Chondrocyte (in vitro differentiated cells): ENCODE measurements around the gene MANBA. TPM values are rescaled to one million over a fixed set of nuclear protein-coding genes. Genes with fewer than 3 reads are reported as not detected.

ENCODE experiments used
- DNase-seq: peaks from one replicate; pipeline ENCODE4 v3.0.0; 2021; ENCODE audit warnings: mixed read lengths, low spot score
- H3K27ac Mint-ChIP-seq: one replicate; pipeline ENCODE4 v1.8.0; 2021; ENCODE audit warnings: mild to moderate bottlenecking, moderate library complexity, mixed read lengths; ENCODE audit not compliant: unreplicated experiment
- H3K27me3 Mint-ChIP-seq: 2 replicates; pipeline ENCODE4 v1.8.0; 2021; ENCODE audit warnings: low read depth, mixed read lengths
- H3K36me3 Mint-ChIP-seq: 2 replicates; pipeline ENCODE4 v1.8.0; 2021; ENCODE audit warnings: low read depth, mixed read lengths
- H3K4me1 Mint-ChIP-seq: 2 replicates; pipeline ENCODE4 v1.8.0; 2021; ENCODE audit warnings: low read depth, mild to moderate bottlenecking, mixed read lengths
- H3K4me3 Mint-ChIP-seq: one replicate; pipeline ENCODE4 v1.8.0; 2021; ENCODE audit warnings: mild to moderate bottlenecking, moderate library complexity, mixed read lengths; ENCODE audit not compliant: unreplicated experiment
- H3K9me3 Mint-ChIP-seq: 2 replicates; pipeline ENCODE4 v1.8.0; 2021; ENCODE audit warnings: low read depth, mixed read lengths
- CTCF ChIP-seq: fragments of 200-600 bp; sonication (generic); IDR thresholded peaks from 2 replicates; pipeline ENCODE4 v1.5.0; 2021; ENCODE audit warnings: antibody characterized with exemption, mild to moderate bottlenecking, moderate library complexity
- total RNA-seq: library from RNA; stranded (reverse); gene quantifications from 3 replicates; pipeline ENCODE4 v1.2.1, GENCODE V29; 2021

The MANBA gene
- total RNA-seq, 1 donor from 2014 or later = 36.9 TPM

GRCh38 chr4:102608190-102608589 lies 152.6 kb downstream of the MANBA start:
- H3K4me1 Mint-ChIP-seq = peaks cover 7% of the 10 kb centered on the region
- H3K4me3 Mint-ChIP-seq = no peak overlapping the region
- H3K36me3 Mint-ChIP-seq = peaks cover 30% of the 10 kb centered on the region
- H3K9me3 Mint-ChIP-seq = no peaks in the 10 kb centered on the region
- no peaks in the 10 kb centered on the region for H3K27me3 Mint-ChIP-seq
- no peak overlapping the region for H3K27ac Mint-ChIP-seq
- DNase-seq = no peak
- no peak for TF ChIP-seq CTCF

GRCh38 chr4:102606846-102607450 lies 153.8 kb downstream of the MANBA start:
- DNase-seq = no peak
- no peaks in the 10 kb centered on the region for H3K27me3 Mint-ChIP-seq
- H3K36me3 Mint-ChIP-seq = peaks cover 26% of the 10 kb centered on the region
- no peak for TF ChIP-seq CTCF
- H3K4me1 Mint-ChIP-seq = peaks cover 7% of the 10 kb centered on the region
- no peak overlapping the region for H3K27ac Mint-ChIP-seq
- no peak overlapping the region for H3K4me3 Mint-ChIP-seq
- no peaks in the 10 kb centered on the region for H3K9me3 Mint-ChIP-seq

DNA sequence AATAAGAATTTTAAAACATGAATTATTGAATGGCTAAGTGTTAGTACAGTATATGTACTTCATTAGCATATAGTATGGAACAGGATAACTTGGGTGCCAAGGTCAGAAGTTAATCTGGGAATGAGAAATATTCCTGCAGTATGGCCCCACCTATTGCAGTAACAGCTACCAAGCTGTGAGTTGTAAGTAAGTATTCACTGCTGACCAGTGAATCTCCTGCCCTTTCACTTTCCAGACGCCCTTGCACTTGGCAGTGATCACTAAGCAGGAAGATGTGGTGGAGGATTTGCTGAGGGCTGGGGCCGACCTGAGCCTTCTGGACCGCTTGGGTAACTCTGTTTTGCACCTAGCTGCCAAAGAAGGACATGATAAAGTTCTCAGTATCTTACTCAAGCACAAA lies 154.5 kb downstream of the MANBA start:
- Mint-ChIP-seq H3K27ac (no peak overlapping the region), H3K27me3 (no peaks in the 10 kb centered on the region), H3K36me3 (peaks cover 25% of the 10 kb centered on the region), H3K4me1 (peaks cover 10% of the 10 kb centered on the region), H3K4me3 (no peak overlapping the region), H3K9me3 (no peaks in the 10 kb centered on the region)
- no peak for DNase-seq
- TF ChIP-seq CTCF = no peak

DNA sequence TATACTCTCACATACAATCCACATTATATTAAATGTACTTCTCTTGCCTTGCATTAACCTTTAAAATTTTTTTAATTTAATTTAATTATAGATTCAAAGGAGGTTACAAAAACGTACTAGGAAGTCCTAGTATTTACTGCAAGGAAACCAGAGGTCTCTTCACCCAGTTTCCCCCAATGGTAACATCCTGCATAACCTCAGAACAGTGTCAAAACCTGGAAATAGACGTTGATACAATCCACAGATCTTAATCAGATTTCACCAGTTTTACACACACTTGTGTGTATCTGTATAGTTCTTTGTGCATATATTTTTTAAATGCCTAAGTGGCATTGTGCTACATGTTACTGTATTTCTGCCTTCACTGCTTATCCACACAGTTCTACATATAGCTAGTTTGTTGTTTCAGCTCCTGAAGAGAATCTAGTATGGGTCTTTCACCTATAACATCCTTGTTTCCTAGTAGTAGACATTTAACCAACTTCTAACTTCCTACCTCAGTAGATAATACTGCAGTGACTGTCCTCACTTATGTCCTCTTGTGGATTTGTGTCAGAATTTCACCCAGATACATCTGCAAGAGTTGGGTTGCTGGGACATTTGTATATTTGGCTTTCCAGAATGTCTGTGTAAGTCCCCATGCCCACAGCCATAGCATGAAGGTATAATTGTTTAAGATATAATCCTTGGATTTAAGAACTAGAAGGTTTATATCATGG lies 156.4 kb downstream of the MANBA start:
- H3K27me3 Mint-ChIP-seq = no peaks in the 10 kb centered on the region
- DNase-seq = no peak
- no peaks in the 10 kb centered on the region for H3K9me3 Mint-ChIP-seq
- peaks cover 24% of the 10 kb centered on the region for H3K36me3 Mint-ChIP-seq
- no peak overlapping the region for H3K27ac Mint-ChIP-seq
- TF ChIP-seq CTCF = no peak
- peaks cover 21% of the 10 kb centered on the region for H3K4me1 Mint-ChIP-seq
- no peak overlapping the region for H3K4me3 Mint-ChIP-seq

DNA sequence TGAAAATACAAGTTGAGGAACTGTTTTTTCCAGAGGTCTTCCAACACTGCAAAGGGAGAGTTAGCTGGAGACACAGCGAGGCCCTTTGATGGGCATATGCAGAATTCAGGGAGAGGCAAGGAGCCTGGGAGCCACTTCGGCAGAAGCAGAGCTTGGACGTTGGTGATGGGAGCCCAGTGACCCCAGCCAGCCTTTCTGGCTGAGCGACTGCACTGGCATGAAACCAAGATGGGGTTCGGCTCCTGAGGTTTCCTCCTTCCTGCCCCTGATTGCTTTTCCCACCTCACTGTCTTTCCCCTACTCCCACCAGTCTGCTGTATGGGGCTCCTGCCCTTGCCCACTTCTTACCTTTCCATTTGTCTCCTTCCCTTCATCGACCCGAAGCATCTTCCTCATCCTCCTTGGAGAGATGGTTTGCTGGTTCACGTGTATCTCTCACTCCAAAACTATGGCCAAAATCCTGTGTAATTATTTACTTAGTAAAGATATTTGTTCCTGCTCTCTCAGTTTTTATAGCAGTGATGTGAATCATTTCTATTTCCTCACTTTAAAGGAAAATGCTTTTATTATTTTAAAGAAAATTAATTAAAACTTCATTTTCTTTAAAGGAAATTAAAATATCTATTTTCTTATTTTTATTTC lies 159.1 kb downstream of the MANBA start:
- Mint-ChIP-seq H3K9me3 (no peaks in the 10 kb centered on the region), H3K36me3 (peaks cover 27% of the 10 kb centered on the region), H3K4me1 (peaks cover 43% of the 10 kb centered on the region), H3K27ac (no peak overlapping the region), H3K27me3 (no peaks in the 10 kb centered on the region), H3K4me3 (no peak overlapping the region)
- no peak for TF ChIP-seq CTCF
- no peak for DNase-seq
